Peyer's patch (tissue), 4 donors: ENCODE measurements around the gene CPNE6.

Experiments used
- POLR2A ChIP-seq, 2 donors: fragments of 450-650 bp; IDR thresholded peaks; one replicate each; pipeline ENCODE4 v1.5.1; 2017; ENCODE audit warnings: antibody characterized with exemption in 2 of 2, mild to moderate bottlenecking in 2 of 2, moderate library complexity in 2 of 2
- TF ChIP-seq, protein P1 (sequence below), 6 experiments: fragments of 450-650 bp in 4 of 6; fragments of 200-600 bp in 2 of 6; sonication (generic) in 1 of 6; IDR thresholded peaks; one replicate each; pipeline ENCODE4 v1.5.1; 2017 to 2019; ENCODE audit warnings: antibody characterized with exemption in 6 of 6, mild to moderate bottlenecking in 3 of 6, moderate library complexity in 1 of 6

DNA sequence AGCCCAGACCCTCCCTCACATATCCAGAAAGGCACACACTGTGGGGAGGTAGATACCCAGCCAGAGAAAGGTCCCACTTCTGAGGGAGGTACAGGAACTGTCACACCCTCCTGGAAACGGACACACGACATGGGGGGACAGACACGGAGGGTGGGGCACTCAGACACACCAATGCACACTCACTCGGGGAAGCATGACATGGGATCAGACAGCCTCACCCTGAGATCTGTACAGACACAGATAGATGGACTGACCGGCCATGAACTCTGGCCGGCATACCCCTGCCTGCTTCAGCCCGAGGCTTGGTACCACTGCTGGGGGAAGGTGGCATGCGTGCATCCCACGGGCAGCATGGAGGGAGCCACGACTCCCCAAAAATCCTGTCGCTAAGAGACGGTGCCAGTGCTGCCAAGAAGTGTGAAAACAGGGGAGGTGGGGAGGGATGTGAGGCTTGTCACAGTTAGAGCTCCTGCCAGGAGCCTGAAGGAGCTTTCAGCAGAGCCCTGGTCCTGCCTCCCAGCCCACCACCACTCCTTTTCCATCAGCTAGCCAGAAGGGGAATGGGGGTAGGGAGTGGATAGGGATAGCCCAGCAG lies 571 bp downstream of the CPNE6 start:
- TF ChIP-seq, protein P1, sequence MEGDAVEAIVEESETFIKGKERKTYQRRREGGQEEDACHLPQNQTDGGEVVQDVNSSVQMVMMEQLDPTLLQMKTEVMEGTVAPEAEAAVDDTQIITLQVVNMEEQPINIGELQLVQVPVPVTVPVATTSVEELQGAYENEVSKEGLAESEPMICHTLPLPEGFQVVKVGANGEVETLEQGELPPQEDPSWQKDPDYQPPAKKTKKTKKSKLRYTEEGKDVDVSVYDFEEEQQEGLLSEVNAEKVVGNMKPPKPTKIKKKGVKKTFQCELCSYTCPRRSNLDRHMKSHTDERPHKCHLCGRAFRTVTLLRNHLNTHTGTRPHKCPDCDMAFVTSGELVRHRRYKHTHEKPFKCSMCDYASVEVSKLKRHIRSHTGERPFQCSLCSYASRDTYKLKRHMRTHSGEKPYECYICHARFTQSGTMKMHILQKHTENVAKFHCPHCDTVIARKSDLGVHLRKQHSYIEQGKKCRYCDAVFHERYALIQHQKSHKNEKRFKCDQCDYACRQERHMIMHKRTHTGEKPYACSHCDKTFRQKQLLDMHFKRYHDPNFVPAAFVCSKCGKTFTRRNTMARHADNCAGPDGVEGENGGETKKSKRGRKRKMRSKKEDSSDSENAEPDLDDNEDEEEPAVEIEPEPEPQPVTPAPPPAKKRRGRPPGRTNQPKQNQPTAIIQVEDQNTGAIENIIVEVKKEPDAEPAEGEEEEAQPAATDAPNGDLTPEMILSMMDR (IDR thresholded peaks at IDR 0.05) = no peak
- TF ChIP-seq POLR2A (IDR thresholded peaks at IDR 0.05) = peak in 1 of 2 donors; percentile 30
